ENCODE data around the gene UQCRH.
"Not testable (repeated sequence)": the region's sequence is repeated elsewhere in the genome, so short reads cannot be mapped to it uniquely, and the experiment has no call there.

UQCRH gene

DNA sequence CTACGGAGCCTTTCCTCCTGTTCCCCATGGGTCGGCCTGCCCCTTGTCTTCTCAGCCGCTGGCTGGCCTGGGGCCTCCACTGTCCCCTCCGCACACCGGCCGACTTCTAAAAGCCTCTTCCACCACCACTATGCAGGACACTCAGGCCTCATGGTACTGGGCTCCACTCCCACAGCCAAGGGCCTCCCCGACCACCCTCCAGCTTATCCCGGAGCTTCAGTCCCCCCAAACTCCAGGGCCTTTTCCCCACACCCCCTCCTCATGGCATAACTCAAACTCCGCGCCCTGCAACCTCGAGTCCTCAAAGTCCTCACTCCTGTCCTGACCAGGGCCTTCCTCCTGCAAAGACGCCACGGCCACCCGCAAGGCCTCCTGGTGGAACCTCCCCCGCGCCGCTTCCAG, 2.1 kb upstream of the UQCRH start:
- DNase-seq: no peak

DNA sequence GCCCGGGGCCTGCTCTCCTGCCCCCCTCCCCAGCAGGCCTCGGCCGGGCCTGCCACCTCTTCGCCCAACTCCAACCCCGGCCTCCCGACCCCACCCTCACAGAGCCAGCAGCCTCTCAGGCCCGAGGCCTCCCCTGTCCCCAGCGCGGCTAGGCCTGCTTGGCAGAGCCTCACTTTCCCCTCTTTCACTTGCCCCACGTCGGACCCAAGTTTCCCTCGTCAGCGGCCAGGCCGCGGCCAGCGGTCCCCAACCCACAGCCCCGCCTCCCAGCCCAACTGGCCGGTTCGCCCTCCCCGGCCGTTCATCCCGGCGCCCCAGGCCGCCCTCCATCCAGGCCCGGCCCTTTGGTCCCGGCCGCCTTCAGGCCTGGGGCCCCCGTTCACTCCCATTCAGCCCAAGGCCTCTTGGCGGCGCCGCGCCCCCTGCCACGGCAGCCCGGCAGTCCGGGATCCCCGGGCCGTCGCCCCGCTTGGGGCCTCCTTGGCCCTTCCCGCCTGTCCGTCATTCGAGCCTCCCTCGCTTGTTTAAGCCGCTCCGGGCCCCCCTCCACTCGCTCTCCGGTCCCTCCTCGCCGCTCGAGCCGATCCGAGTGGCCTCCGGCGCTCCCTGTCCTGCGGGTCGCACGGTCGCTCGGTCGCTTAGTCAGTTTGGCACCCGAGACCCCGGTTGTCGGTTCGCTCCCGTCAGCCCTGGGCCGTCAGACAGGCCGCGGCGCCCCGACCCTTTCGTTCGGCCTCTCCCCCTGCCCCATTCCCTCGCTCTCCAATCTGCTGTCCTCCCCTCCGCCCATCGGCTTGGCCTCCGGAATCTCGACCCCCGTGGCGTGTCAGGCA, 1.5 kb upstream of the UQCRH start:
- no peak for DNase-seq

DNA sequence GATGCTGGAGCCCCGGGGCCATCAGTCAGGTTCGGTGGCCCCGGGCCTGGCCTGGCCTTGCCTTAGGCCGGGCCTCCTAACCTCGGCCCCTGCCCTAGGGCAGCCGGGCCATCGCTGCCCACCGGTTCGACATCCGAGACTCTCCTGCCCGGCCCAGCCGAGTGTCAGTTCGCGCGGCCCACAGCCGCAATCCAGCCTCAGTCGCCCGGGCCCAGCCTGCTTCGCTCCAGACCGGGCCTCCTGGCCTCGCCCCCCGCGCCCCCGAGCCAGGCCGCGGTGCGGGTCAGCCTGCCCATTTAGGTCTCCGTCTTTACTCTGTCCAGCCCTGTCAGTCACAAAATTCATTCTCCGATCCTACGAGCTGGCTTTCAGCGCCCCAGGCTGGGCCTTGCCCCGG, 859 bp upstream of the UQCRH start:
- no peak for DNase-seq

DNA sequence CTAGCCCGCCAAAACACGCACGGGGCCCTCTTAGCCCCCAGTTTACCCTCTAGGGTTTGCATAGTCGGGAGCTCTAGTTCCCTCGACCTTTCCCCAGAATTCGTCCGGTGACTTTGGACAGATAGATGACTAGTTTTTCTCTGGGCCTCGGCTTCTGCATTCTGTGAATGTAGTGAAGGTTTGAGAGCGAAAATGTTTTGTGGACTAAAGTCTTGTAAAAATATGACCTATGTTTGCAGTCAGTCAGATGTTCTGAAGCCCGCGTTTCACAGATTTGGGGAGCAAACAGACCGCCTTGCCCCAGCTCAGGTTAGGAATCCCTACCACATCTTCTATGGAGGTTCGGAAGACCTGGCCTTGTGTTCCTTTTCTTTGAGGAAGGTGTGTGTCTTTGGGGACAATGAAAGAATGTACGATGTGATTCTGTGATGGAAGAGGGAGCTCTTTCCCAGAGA, 401 bp downstream of the UQCRH start:
- no peak for DNase-seq

DNA sequence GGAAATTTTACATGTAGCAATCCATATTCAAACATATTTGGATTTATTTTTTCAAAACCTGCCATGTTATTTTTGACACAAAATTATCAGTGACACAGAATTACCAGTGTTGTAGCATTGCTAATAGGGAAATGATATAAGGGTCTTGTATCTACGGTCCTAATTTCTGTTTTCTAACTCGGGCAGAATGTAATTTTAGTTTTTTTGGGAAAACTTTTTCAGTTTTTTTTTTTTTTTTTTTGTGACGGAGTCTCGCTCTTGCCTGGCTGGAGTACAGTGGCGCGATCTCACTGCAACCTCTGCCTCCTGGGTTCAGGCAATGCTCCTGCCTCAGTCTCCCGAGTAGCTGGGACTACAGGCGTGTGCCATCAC, 2.6 kb downstream of the UQCRH start:
- DNase-seq: no peak

DNA sequence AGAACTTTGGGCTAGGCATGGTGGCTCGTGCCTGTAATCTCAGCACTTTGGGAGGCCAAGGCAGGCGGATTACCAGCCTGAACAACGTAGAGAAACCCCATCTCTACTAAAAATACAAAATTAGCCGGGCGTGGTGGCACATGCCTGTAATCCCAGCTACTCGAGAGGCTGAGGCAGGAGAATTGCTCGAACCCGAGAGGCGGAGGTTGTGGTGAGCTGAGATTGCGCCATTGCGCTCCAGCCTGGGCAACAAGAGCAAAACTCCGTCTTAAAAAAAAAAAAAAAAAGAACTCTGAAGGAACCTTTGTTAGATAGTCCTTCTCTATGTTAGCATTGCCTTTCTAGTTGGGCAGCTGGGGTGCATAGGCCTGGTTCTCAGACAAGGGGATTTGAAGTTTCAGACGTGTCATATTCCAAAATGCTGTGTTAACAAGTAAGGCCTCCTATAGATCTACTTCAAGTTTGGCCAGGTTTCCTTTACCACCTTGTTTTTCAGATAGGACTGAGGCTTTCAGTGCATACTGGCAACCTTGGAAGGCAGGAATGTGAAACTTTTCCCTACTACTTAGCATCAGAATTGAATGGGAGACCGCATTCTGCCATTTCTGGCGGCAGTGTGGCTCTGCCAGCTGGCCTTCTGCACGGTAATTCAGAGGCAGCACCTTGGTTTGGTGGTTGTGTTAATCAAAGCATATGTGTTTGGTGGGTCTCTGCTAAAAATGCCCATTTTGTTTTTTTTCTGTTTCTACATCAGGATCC, 6.1 kb downstream of the UQCRH start:
- DNase-seq: no peak

DNA sequence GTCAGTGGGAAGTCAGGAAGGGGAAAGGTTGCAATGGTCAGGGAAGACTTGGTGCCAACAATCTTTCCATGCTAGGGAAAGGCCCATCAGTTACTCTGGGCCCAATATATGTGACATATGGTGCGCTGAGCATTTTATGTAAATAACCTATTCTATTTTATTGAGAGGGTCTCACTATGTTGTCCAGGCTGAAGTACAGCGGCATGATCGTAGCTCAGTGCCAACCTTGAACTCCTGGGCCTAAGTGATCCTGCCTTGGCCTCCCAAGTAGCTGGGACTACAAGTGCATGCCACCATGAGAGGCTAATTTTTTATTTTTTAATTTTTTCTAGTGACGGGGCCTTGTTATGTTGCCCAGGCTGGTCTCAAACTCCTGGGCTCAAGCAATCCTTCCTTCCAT, 6.8 kb downstream of the UQCRH start:
- DNase-seq: no peak

DNA sequence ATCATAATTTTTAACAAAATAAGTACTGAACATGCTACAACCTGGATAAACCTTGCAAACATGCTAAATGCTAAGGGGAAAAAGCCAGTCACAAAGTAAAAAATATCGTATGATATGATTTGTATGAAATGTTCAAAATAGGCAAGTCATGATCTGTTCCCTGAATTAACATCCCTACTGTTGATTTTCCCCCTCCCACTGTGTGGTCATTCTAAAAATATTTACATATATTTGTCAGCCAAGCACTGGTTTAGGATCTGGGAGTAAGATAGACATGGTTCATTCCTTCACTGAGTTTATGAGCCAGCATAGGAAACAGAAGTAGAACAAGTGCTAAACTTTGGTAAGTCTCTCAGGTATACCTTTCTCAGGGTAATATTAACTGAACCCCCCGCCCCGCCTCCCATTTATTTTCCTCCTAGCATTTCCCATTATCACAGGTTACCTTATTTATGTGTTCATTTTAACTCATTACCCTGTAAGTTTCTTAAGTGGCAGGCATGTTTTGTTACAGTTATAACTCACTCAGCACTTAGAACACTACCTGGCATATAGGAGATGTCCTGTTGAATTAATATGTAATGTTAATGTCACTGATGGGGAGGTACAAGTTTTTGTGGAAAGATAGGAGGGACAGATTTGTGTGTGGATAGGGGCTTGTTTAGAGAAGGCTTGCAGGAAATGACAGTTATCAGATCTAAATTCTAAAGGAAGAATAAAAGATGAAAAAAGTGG, 12.3 kb downstream of the UQCRH start:
- DNase-seq: no peak

DNA sequence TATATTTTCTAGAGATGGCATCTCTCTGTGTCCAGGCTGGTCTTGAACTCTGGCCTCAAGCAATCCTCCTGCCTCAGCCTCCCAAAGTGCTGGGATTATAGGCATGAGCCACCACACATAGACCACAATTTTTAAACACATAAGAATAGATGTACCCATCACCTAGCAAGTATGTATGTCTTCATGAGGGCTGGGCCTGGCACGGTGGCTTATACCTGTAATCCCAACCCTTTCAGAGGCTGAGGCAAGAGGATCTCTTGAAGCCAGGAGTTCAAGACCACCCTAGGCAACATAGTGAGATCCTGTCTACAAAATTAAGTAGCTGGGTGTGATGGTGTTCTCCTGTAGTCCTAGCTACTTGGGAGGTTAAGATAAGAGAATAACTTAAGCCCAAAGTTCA, 13.8 kb downstream of the UQCRH start:
- DNase-seq: no peak

DNA sequence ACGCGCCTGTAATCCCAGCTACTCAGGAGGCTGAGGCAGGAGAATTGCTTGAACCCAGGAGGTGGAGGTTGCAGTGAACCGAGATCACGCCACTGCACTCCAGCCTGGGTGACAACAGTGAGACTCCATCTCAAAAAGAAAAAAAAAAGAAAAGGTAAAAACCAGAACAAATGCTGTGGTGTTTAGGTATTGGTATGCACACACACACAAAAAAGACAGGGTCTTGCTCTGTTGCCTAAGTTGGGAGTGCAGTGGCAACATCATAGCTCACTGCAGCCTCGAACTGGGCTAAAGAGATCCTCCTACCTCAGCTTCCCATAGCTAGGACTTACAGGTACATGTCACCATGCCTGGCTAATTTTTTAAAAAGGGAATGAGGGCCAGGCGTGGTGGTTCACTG, 15.8 kb downstream of the UQCRH start:
- DNase-seq: not testable (repeated sequence)

DNA sequence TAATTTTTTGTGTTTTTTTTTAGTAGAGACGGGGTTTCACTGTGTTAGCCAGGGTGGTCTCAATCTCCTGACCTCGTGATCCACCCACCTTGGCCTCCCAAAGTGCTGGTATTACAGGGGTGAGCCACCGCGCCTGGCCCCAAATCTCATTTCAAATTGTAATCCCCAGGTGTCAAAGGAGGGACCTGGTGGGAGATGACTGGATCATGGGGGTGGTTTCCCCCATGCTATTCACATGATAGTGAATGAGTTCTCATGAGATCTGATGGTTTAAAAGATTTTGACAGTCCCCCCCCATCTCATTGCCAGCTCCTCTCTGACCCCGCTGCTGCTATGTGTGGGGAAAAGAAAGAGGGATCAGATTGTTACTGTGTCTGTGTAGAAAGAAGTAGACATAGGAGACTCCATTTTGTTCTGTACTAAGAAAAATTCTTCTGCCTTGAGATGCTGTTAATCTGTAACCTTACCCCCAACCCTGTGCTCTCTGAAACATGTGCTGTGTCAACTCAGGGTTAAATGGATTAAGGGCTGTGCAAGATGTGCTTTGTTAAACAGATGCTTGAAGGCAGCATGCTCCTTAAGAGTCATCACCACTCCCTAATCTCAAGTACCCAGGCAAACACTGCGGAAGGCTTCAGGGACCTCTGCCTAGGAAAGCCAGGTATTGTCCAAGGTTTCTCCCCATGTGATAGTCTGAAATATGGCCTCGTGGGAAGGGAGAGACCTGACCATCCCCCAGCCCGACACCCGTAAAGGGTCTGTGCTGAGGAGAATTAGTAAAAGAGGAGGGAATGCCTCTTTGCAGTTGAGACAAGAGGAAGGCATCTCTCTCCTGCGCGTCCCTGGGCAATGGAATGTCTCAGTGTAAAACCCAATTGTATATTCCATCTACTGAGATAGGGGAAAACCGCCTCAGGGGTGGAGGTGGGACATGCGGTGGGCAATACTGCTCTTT, 16.7 kb downstream of the UQCRH start:
- DNase-seq: peak; percentile 47

DNA sequence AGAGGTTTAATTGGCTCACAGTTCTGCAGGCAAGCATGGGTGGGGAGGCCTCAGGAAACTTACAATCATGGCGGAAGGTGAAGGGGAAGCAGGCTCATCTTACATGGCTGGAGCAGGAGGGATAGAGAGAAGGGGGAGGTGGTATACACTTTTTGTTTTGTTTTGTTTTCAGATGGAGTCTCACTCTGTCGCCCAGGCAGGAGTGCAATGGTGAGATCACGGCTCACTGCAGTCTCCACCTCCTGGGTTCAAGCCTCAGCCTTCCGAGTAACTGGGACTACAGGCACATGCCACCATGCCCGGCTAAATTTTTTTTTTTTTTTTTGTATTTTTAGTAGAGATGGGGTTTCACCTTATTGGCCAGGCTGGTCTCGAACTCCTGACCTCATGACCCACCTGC, 18.7 kb downstream of the UQCRH start:
- DNase-seq: not testable (repeated sequence)

DNA sequence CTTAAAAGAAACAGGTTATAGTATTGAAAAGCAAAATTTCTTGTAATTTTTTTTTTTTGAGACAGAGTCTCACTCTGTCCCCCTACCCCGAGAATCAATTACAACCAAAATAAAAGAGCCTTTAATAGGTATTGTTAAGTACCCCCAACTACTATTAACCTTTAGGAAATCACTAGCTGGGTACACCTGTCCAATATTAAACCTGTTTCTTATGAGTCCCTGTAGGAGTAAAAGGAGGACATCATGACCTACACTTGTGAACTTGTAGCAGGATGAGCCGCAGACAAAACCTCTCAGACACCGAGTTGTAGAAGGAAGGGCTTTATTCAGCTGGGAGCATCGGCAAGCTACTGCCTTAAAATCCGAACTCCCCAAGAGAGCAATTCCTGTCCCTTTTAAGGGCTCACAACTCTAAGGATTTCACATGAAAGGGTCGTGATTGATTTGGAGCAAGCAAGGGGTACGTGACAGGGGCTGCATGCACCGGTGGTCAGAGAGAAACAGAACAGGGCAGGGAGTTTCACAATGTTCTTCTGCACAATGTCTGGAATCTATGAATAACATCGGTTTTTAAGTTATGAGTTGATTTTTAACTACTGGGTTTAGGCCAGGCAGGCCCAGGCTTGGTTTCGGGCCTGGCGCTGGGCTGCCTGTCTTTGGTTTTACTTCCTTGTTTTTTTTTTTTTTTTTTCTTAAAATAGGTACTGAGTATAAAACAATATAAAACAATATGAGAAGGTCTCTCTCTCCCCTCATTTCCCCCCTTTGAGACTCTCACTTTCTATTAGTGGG, 22.0 kb downstream of the UQCRH start:
- DNase-seq: not testable (repeated sequence)

DNA sequence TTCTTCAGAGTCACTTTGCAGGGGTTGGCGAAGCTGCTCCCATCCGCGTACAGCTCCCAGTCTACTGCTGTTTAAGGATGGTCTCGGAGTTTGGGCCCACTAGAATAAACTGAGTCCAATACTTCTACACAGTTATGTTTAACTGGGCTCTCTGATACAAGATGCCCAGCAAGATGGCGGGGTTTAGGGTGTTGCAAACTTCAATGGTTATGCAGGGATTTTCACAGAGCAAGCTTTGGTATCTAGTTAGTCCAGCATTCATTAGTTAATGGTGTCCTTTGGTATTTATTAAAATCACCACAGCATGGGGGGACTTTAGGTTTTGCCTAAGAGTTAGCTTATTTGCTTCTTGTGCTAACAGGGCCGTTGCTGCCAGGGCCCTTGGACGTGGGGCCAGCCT, 24.7 kb downstream of the UQCRH start:
- not testable (repeated sequence) for DNase-seq

DNA sequence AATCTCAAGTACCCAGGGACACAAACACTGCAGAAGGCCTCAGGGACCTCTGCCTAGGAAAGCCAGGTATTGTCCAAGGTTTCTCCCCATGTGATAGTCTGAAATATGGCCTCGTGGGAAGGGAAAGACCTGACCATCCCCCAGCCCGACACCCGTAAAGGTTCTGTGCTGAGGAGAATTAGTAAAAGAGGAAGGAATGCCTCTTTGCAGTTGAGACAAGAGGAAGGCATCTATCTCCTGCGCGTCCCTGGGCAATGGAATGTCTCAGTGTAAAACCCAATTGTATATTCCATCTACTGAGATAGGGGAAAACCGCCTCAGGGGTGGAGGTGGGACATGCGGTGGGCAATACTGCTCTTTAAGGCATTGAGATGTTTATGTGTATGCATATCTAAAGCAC, 26.3 kb downstream of the UQCRH start:
- DNase-seq: not testable (repeated sequence)

DNA sequence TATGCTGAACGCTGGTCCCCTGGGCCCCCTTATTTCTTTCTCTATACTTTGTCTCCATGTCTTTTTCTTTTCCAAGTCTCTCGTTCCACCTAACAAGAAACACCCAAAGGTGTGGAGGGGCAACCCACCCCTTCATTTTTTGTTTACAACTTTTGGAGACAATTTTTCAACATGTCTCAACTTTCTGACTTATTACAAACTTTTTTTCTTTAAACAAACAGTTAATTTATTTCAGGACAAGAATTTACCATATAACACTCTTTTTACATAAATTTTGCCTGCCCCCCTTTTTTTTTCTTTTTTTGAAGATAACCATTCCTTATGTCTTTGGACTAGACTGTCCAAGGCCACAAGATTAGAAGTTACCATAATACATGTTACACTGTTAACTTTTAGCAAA, 26.9 kb downstream of the UQCRH start:
- not testable (repeated sequence) for DNase-seq

DNA sequence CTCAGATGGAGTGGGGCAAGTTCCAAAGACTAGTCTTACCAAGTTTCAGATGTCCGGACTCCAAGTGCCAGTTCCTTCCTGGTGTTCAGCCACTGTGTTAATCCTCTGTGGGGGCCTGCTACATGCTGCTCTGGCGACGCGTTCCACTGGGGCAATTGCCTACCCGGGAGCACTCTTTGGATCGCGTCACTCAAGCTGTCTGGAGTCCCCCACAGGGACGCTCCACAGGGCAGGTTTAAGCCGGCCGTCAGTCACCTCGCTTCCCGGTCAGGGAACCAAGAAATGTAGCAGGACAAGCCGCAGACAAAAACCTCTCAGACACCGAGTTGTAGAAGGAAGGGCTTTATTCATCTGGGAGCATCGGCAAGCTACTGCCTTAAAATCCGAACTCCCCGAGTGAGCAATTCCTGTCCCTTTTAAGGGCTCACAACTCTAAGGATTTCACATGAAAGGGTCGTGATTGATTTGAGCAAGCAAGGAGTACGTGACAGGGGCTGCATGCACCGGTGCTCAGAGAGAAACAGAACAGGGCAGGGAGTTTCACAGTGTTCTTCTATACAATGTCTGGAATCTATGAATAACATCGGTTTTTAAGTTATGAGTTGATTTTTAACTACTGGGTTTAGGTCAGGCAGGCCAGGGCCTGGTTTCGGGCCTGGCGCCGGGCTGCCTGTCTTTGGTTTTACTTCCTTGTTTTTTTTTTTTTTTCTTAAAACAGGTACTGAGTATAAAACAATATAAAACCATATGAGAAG, 28.5 kb downstream of the UQCRH start:
- not testable (repeated sequence) for DNase-seq

DNA sequence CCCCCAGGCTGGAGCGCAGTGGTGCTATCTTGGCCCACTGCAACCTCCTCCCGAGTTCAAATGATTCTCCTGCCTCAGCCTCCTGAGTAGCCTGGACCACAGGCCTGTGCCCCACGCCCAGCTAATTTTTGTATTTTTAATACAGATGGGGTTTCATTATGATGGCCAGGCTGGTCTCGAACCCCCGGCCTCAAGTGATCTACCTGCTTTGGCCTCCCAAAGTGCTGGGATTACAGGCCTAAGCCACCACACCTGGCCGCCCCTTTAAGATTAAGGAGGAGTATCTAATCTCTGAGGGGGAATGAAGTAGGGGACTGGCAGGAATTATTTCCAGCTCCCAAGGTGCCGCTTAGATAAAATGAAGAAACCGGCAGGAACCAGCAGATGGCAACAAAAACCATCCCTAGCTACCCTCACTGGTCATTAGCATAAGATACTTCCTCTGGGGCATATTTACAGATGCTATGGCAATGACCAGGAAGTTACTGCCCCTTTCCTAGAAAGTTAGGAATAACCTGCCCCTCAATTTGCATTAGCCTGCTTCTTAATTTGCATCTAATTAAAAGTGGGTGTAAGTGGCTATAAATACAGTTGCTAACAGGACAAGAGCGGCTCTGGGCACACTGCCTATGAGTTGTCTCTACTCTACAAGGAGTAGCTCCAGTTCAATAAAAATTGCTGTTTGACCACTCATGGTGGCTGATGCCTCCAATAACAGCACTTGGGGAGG, 30.0 kb downstream of the UQCRH start:
- DNase-seq: no peak

DNA sequence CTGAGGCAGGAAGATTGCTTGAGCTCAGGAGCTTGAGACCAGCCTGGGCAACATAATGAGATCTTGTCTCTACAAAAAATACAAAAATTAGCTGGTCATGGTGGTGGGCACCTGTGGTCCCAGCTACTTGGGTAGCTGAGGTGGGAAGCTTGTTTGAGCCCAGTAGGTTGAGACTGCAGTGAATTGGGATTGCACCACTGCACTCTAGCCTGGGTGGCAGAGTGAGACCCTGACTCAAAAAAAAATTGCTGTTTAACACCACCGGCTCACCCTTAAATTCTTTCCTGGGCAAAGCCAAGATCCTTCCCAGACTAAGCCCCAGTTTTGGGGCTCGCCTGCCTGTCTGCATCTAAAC, 30.5 kb downstream of the UQCRH start:
- no peak for DNase-seq

DNA sequence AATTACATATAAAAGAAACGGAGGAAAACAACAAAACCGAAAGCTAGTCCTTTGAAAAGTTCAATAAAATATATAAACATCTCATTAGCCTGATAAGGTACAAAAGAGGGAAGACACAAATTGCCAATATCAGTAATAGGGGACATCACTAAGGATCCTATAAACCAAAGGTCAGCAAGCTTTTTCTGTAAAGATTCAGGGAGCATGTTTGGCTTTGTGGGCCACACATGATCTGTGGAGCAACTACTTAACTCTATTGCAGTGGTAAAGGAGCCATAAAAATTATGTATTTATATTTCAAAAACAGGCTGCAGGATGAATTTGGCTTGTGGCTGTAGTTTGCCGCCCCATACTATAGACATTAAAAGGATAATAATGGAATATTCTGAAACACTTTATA, 31.6 kb downstream of the UQCRH start:
- DNase-seq: no peak
